Fibroblast of mammary gland (primary cell): ENCODE measurements around the gene EIF3K.

ENCODE experiments used
- DNase-seq: peaks from one replicate; pipeline ENCODE4 v3.0.0-alpha.2; 2010; ENCODE audit warnings: low read depth
- H3K4me3 ChIP-seq: 2 replicates; pipeline ENCODE4 v1.5.1; 2011; ENCODE audit warnings: low read depth, mild to moderate bottlenecking, low read length, moderate library complexity; ENCODE audit not compliant: control insufficient read depth
- CTCF ChIP-seq: conservative IDR thresholded peaks from 2 replicates; pipeline ENCODE4 v1.5.1; 2011; ENCODE audit warnings: low read depth, low read length, inconsistent platforms; ENCODE audit not compliant: control insufficient read depth, insufficient read depth

EIF3K gene

GRCh38 chr19:38642176-38642575 is 23.2 kb downstream of the EIF3K start:
- DNase-seq = no peak
- no peak overlapping the region for H3K4me3 ChIP-seq
- no peak for TF ChIP-seq CTCF

GRCh38 chr19:38644719-38645118 is 25.7 kb downstream of the EIF3K start:
- no peak for TF ChIP-seq CTCF
- no peak overlapping the region for H3K4me3 ChIP-seq
- no peak for DNase-seq

- no peak for TF ChIP-seq CTCF
- peak; percentile 94 for DNase-seq
- peak within 1 kb of the TSS; percentile 98 for H3K4me3 ChIP-seq
Observed at GRCh38 chr19:38647368-38647965, 28.5 kb downstream of the EIF3K start, which contains the start of gene ACTN4. TSS of gene ACTN4 (plus strand) at chr19:38647649. CDS start at chr19:38647746, 97 bp downstream.

GRCh38 chr19:38647966-38648768 is 29.2 kb downstream of the EIF3K start:
- no peak for DNase-seq
- peak overlapping the region; percentile 98 for H3K4me3 ChIP-seq
- no peak for TF ChIP-seq CTCF

- TF ChIP-seq CTCF = no peak
- DNase-seq = no peak
- H3K4me3 ChIP-seq = peak overlapping the region; percentile 98
Observed at GRCh38 chr19:38648769-38649304, 29.8 kb downstream of the EIF3K start.

GRCh38 chr19:38649305-38650171 is 30.6 kb downstream of the EIF3K start:
- H3K4me3 ChIP-seq = peak overlapping the region; percentile 98
- no peak for TF ChIP-seq CTCF
- DNase-seq = no peak
